ENCODE measurements around the gene WIPF3. TPM values are rescaled to one million over a fixed set of nuclear protein-coding genes. Genes with fewer than 3 reads are reported as not detected.

WIPF3 gene
- total RNA-seq, 1 experiment from 2014 or later, result 11.6 TPM

DNA sequence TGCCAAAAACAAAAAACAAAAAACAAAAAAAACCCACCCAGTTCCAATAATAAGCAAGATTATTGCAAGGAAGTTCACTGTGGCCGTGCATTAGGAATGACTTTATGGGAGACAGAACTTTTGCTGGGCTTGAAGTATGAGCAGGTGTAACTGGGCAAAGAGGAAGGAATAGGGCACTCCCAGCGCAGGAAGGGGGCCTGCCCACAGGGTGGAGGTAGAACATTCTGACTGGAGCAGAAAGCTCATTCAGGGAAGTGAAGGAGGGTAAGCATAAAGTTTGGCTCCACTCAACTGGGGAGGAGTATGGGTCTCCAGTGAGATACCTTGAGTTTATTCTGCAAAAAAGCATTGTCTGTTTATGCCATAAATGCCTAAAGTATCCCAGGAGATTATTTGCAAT is 42.1 kb upstream of the WIPF3 start:
- Histone ChIP-seq H2BK15ac (ENCODE audit: low read depth, low read length) (no peak overlapping the region), H3K4me1 (ENCODE audit: insufficient read depth, low read length) (no peaks in the 10 kb centered on the region), H4K91ac (ENCODE audit: insufficient read length, low read depth, low read length) (no peak overlapping the region), H4K8ac (replicated peaks; ENCODE audit: insufficient read length, low read depth, low read length) (no peak overlapping the region), H3K79me2 (ENCODE audit: insufficient read depth, low read length) (no peaks in the 10 kb centered on the region), H4K20me1 (ENCODE audit: control insufficient read depth, insufficient read depth, insufficient read length) (no peaks in the 10 kb centered on the region), H3K14ac (ENCODE audit: insufficient read depth, low read length) (no peak overlapping the region), H3K56ac (ENCODE audit: insufficient read length, low read depth, low read length) (no peak overlapping the region), H2BK5ac (ENCODE audit: insufficient read length, low read length) (no peak overlapping the region), H3K23ac (ENCODE audit: insufficient read length, low read depth, low read length) (no peak overlapping the region), H3K4me2 (ENCODE audit: insufficient read depth, insufficient read length, low read length) (no peak overlapping the region), H3T11ph (ENCODE audit: low read length) (no peak overlapping the region), H4K5ac (ENCODE audit: insufficient read length, low read depth, low read length) (no peak overlapping the region), H2BK20ac (ENCODE audit: low read depth, low read length, poor library complexity, severe bottlenecking) (no peak overlapping the region), H3K9me3 (ENCODE audit: control insufficient read depth, low read depth, low read length) (no peaks in the 10 kb centered on the region), H2BK12ac (ENCODE audit: insufficient read length, low read depth, low read length) (no peak overlapping the region), H3K18ac (ENCODE audit: insufficient read length, low read depth, low read length) (no peak overlapping the region), H3K9ac (ENCODE audit: extremely low read depth, insufficient read length, low read length) (no peak overlapping the region), H3K79me1 (ENCODE audit: insufficient read depth, low read depth, low read length, poor library complexity, severe bottlenecking) (no peaks in the 10 kb centered on the region), H2BK120ac (ENCODE audit: low read depth, low read length, poor library complexity, severe bottlenecking) (no peak overlapping the region), H3K4ac (ENCODE audit: low read depth, low read length) (no peak overlapping the region), H2AFZ (ENCODE audit: low read length) (no peak overlapping the region), H3K27me3 (ENCODE audit: insufficient read depth, low read length) (no peaks in the 10 kb centered on the region; the same call in 1 of the 2 replicates), H3K23me2 (ENCODE audit: insufficient read length, low read depth, low read length, poor library complexity, severe bottlenecking) (no peaks in the 10 kb centered on the region), H2AK5ac (ENCODE audit: insufficient read length, low read length) (no peak overlapping the region), H3K27ac (ENCODE audit: insufficient read length, low read depth, low read length) (no peak overlapping the region)
- Mint-ChIP-seq H3K36me3 (ENCODE audit: insufficient read depth in 1 of 3, low read depth in 3 of 3) (no peaks in the 10 kb centered on the region), H3K27me3 (ENCODE audit: low read depth) (no peaks in the 10 kb centered on the region; the same call in 1 of the 2 replicates), H3K9me3 (no peaks in the 10 kb centered on the region), H3K4me3 (no peak overlapping the region), H3K4me1 (peaks cover 7 to 20% of the 10 kb centered on the region in 2 experiments), H3K27ac (no peak overlapping the region)
- whole genome bisulfite sequencing (ENCODE audit: extremely low coverage, insufficient read length, low lambda C conversion rate), result no CpG with 5 or more reads among the region's 2 CpGs
- DNase-seq, result peak; percentile 52
- TF ChIP-seq, protein P1, sequence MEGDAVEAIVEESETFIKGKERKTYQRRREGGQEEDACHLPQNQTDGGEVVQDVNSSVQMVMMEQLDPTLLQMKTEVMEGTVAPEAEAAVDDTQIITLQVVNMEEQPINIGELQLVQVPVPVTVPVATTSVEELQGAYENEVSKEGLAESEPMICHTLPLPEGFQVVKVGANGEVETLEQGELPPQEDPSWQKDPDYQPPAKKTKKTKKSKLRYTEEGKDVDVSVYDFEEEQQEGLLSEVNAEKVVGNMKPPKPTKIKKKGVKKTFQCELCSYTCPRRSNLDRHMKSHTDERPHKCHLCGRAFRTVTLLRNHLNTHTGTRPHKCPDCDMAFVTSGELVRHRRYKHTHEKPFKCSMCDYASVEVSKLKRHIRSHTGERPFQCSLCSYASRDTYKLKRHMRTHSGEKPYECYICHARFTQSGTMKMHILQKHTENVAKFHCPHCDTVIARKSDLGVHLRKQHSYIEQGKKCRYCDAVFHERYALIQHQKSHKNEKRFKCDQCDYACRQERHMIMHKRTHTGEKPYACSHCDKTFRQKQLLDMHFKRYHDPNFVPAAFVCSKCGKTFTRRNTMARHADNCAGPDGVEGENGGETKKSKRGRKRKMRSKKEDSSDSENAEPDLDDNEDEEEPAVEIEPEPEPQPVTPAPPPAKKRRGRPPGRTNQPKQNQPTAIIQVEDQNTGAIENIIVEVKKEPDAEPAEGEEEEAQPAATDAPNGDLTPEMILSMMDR (conservative IDR thresholded peaks at IDR 0.05), result peak; percentile 68

Data from H9 (cell line).